ENCODE measurements around the gene JRKL.

JRKL gene

GRCh38 chr11:96389720-96390487, at the start of gene JRKL, which contains the start of gene CCDC82:
Gene JRKL (plus strand): TSS chr11:96390013. CDS start chr11:96390650, 637 bp downstream.
Gene CCDC82 (minus strand): TSS chr11:96389912. CDS start chr11:96384747, 5,165 bp downstream.
- DNase-seq = peak; percentile 95 to 98 (median 97)

- DNase-seq = no peak
These were observed 49.3 kb upstream of the JRKL start for GRCh38 chr11:96340555-96340885.

- DNase-seq = no peak
These were observed 48.4 kb upstream of the JRKL start for GRCh38 chr11:96341211-96342013.

- peak in 2 of 3 experiments; percentile 48 to 76 for DNase-seq
These were observed 47.5 kb upstream of the JRKL start for GRCh38 chr11:96342014-96342960.

- DNase-seq = peak; percentile 85 to 96 (median 89)
These were observed 46.7 kb upstream of the JRKL start, which contains the start of gene MAML2 for GRCh38 chr11:96342961-96343711. Gene MAML2 (minus strand): TSS chr11:96343195. CDS start chr11:96341895, 1,300 bp downstream.

GRCh38 chr11:96356848-96357247, 33.0 kb upstream of the JRKL start:
- no peak for DNase-seq

GRCh38 chr11:96357794-96358193, 32.0 kb upstream of the JRKL start:
- DNase-seq = no peak

- DNase-seq = no peak
These were observed 31.5 kb upstream of the JRKL start for GRCh38 chr11:96358321-96358720.

- no peak for DNase-seq
These were observed 28.0 kb upstream of the JRKL start for GRCh38 chr11:96361778-96362177.

GRCh38 chr11:96365493-96365892, 24.3 kb upstream of the JRKL start:
- no peak for DNase-seq

- DNase-seq = no peak
These were observed 23.8 kb upstream of the JRKL start for GRCh38 chr11:96366024-96366423.

- DNase-seq = no peak
These were observed 22.5 kb upstream of the JRKL start for GRCh38 chr11:96367342-96367741.

- no peak for DNase-seq
These were observed 16.0 kb upstream of the JRKL start for GRCh38 chr11:96373826-96374225.

- no peak for DNase-seq
These were observed 13.0 kb upstream of the JRKL start for GRCh38 chr11:96376796-96377195.

- peak; percentile 25 to 85 (median 27) for DNase-seq
These were observed 5.7 kb upstream of the JRKL start for GRCh38 chr11:96384156-96384555.

- DNase-seq = no peak
These were observed 4.6 kb upstream of the JRKL start for GRCh38 chr11:96385187-96385586.

- DNase-seq = peak in 1 of 3 experiments; percentile 41
These were observed 708 bp upstream of the JRKL start for GRCh38 chr11:96388891-96389719.

- no peak for DNase-seq
These were observed 627 bp downstream of the JRKL start for GRCh38 chr11:96390488-96390792.

GRCh38 chr11:96391698-96392307, 2.0 kb downstream of the JRKL start:
- DNase-seq = peak in 1 of 3 experiments; percentile 13

GRCh38 chr11:96393753-96394348, 4.0 kb downstream of the JRKL start:
- peak in 2 of 3 experiments; percentile 37 to 60 for DNase-seq
